Measurements from ENCODE around the gene CASP8AP2. TPM values are rescaled to one million over a fixed set of nuclear protein-coding genes. Genes with fewer than 3 reads are reported as not detected.
A peak's percentile ranks its signal among the peaks of the same experiment; 100 is the strongest.
"Not testable (repeated sequence)": the region's sequence is repeated elsewhere in the genome, so short reads cannot be mapped to it uniquely, and the experiment has no call there.

The CASP8AP2 gene
- total RNA-seq, result 14.4 TPM
- long read RNA-seq, transcript CASP8AP2-202 (7 exons, 1,280 nt), result major isoform, 5 of 23 reads
- long read RNA-seq, partial matches to known transcripts, result 4 of 23 reads
- long read RNA-seq, other reads (novel, unspliced or antisense), result 14 of 23 reads

- intact Hi-C loops (cut with micrococcal nuclease), result no loop called here
- ATAC-seq, result peak; percentile 98
- peak; percentile 92 for DNase-seq
Measured at GRCh38 chr6:89829472-89830169, at the start of gene CASP8AP2. TSS of gene CASP8AP2 (plus strand) at chr6:89829880.

- ATAC-seq (no peak), DNase-seq (no peak)
- intact Hi-C loops (cut with micrococcal nuclease), result no loop called here
Measured at GRCh38 chr6:89781070-89782034, 48.3 kb upstream of the CASP8AP2 start.

DNA sequence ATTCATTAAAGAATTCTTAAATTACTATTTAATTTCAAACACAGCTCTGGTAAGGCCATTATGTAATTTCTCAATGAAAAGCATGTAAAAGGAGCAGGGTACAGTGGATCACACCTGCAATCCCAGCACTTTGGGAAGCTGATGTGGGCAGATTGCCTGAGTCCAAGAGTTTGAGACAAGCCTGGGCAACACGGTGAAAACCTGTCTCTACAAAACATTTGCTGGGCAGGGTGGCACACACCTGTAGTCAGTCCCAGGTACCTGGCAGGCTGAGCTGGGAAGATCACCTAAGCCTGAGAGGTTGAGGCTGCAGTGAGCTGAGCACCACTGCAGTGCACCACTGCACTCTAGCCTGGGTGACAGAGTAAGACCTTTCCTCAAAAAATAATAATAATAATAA is 47.5 kb upstream of the CASP8AP2 start:
- intact Hi-C loops (cut with micrococcal nuclease), result no loop called here
- no peak for DNase-seq
- ATAC-seq, result no peak

GRCh38 chr6:89783293-89783692 is 46.4 kb upstream of the CASP8AP2 start:
- ATAC-seq; intact Hi-C loops (cut with micrococcal nuclease): not testable (repeated sequence)

GRCh38 chr6:89784838-89785237 is 44.8 kb upstream of the CASP8AP2 start:
- ATAC-seq, result no peak
- intact Hi-C loops (cut with micrococcal nuclease), result no loop called here

More at GRCh38 chr6:89783293-89783692, 46.4 kb upstream of the CASP8AP2 start:
- not testable (repeated sequence) for DNase-seq

DNA sequence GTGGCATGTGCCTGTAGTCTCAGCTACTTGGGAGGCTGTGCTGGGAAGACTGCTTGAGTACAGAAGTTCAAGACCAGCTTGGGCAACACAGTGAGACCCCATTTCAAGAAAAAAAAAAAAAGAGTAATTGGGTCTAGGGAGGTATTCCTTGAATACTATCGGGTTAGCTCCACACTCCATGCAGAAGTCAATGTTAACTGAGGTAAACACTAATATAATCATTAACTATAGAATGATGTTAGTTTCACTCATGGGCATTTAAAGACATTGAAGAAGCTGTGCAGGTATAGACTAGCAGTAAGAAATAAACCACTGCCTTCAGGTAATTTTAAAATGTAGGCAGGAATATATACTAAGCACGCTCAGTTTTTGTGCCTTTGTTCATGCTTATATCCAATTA is 42.7 kb upstream of the CASP8AP2 start:
- DNase-seq, result no peak
- intact Hi-C loops (cut with micrococcal nuclease), result no loop called here
- ATAC-seq, result no peak

More at GRCh38 chr6:89784838-89785237, 44.8 kb upstream of the CASP8AP2 start:
- no peak for DNase-seq

- intact Hi-C loops (cut with micrococcal nuclease), result no loop called here
- no peak for ATAC-seq
- no peak for DNase-seq
Measured at GRCh38 chr6:89787660-89788328, 41.9 kb upstream of the CASP8AP2 start.

GRCh38 chr6:89789980-89790379 is 39.7 kb upstream of the CASP8AP2 start:
- ATAC-seq (no peak), DNase-seq (no peak)
- intact Hi-C loops (cut with micrococcal nuclease), result no loop called here

- ATAC-seq, result no peak
- intact Hi-C loops (cut with micrococcal nuclease), result no loop called here
Measured at GRCh38 chr6:89790403-89790802, 39.3 kb upstream of the CASP8AP2 start.

DNA sequence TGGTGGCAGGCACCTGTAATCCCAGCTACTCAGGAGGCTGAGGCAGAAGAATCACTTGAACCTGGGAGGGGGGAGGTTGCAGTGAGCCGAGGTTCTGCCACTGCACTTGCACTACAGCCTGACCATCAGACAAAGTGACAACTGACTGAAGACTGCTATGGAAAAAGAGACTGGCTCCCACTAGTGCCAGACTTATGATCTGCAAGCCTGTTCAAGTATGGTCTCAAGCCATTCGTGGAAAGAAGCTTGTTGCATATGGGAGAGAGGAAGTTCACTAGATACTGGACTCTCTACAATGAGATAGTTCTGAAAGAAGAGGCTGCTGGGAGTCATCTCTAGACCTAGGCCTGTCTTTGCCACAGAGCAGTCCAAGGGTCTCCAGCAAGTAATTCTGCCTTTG is 36.8 kb upstream of the CASP8AP2 start:
- intact Hi-C loops (cut with micrococcal nuclease), result no loop called here
- DNase-seq, result no peak
- ATAC-seq, result peak; percentile 70

More at GRCh38 chr6:89790403-89790802, 39.3 kb upstream of the CASP8AP2 start:
- no peak for DNase-seq

GRCh38 chr6:89793586-89793985 is 36.1 kb upstream of the CASP8AP2 start:
- intact Hi-C loops (cut with micrococcal nuclease), result no loop called here
- DNase-seq, result peak; percentile 85
- peak; percentile 99 for ATAC-seq

DNA sequence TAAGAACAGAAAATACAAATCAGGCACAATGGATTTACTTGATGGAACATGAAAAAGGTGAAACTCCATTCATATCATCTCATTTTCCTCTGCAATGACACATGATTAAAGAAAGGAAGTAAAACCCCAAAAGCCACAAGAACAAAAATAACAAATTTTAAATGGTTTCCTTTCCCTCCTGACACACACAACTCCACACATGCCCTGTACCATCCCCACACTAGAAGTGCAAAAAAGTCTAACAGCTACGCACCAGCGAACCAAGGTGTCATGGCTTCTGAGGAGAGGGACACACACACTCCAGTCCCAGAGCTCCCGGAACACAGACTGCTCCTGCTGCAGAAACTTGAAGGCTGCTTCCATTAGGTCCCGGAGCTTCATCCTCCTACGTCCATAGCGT is 35.4 kb upstream of the CASP8AP2 start:
- intact Hi-C loops (cut with micrococcal nuclease), result no loop called here
- no peak for DNase-seq
- ATAC-seq, result no peak

DNA sequence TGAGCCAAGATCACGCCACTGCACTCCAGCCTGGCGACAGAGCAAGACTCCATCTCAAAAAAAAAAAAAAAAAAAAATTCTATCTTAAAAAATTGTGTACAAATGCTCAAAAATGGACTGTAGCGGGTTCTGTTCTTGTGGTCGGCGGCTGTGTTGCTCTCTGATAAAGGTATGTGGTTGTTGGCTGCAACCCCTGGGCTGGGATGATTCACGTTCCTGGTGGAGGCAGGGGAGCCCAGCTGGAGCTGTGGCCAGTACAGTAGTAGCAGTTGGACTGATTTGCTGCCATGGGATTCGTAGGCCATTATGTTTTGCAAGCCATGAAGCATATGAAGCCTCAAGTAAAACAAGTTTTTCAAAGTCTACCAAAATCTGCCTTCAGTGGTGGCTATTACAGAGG is 32.4 kb upstream of the CASP8AP2 start:
- intact Hi-C loops (cut with micrococcal nuclease), result no loop called here
- DNase-seq, result no peak
- ATAC-seq, result no peak

- intact Hi-C loops (cut with micrococcal nuclease), result no loop called here
- ATAC-seq (no peak), DNase-seq (no peak)
Measured at GRCh38 chr6:89799096-89799495, 30.6 kb upstream of the CASP8AP2 start.

DNA sequence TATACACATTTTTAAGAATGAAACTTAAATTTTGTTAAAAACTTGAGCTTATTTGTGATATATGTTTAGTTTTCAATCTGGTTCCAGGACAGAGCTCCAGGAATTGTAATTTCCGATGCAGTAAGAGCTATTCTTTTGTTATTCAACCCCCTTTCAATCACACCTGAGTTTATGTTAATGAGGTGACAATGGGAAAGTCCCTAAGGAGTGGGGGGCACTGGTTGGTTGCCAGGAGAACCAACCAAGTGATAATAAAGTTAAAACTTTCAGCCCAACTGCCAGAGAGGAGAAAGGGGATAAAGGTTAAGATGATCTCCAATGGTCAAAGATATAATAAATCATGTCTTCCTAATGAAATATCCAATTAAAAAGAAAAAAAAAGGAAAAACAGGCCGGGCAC is 29.9 kb upstream of the CASP8AP2 start:
- intact Hi-C loops (cut with micrococcal nuclease), result no loop called here
- ATAC-seq (no peak), DNase-seq (no peak)

GRCh38 chr6:89803271-89803670 is 26.4 kb upstream of the CASP8AP2 start:
- intact Hi-C loops (cut with micrococcal nuclease), result no loop called here

GRCh38 chr6:89805814-89806371 is 23.8 kb upstream of the CASP8AP2 start:
- ATAC-seq (peak; percentile 50), DNase-seq (no peak)

More at GRCh38 chr6:89803271-89803670, 26.4 kb upstream of the CASP8AP2 start:
- DNase-seq (no peak), ATAC-seq (no peak)

GRCh38 chr6:89807581-89807980 is 22.1 kb upstream of the CASP8AP2 start:
- ATAC-seq (no peak), DNase-seq (no peak)
- intact Hi-C loops (cut with micrococcal nuclease), result no loop called here

More at GRCh38 chr6:89805814-89806371, 23.8 kb upstream of the CASP8AP2 start:
- intact Hi-C loops (cut with micrococcal nuclease), result no loop called here

GRCh38 chr6:89813422-89813821 is 16.3 kb upstream of the CASP8AP2 start:
- DNase-seq; intact Hi-C loops (cut with micrococcal nuclease); ATAC-seq: not testable (repeated sequence)

All from left ventricle myocardium superior (tissue), 1 donor.